ENCODE data around the gene C1orf35.

Gene C1orf35

DNA sequence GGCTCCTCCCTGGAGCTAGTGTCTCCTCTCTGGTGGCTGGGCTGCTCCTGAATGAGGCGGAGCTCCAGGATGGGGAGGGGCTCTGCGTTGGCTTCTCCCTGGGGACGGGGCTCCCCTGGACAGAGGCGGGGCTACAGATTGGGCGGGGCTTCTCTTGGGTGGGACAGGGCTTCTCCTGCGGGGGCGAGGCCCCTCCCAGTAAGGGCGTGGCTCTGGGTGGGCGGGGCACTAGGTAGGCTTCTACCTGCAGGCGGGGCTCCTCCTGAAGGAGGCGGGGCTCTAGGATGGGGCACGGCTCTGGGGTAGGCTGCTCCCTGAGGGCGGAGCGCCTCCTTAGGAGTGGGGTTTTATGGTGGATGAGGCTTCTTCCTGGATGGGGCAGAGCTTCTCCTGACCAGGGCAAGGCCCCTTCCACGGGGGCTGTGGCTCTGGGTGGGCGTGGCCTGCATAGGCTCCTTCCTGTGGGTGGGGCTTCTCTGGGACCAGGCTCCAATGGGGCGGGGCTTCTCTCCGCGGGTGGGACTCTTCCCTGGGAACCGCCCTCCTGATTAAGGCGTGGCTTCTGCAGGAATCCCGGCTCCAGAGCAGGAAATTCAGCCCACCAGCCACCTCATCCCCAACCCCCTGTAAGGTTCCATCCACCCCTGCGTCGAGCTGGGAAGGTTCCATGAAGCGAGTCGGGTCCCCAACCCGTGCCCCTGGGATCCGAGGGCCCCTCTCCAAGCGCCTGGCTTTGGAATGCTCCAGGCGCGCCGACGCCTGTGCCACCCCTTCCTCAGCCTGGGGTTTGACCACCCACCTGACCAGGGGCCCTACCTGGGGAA is 43.3 kb downstream of the C1orf35 start:
- H3K27ac Mint-ChIP-seq = no peak overlapping the region
- intact Hi-C loops (cut with micrococcal nuclease) = no loop called here
- H3K4me1 Mint-ChIP-seq (ENCODE audit: low read depth) = peaks cover 11% of the 10 kb centered on the region
- H3K9me3 Mint-ChIP-seq = no peaks in the 10 kb centered on the region
- H3K36me3 Mint-ChIP-seq (ENCODE audit: low read depth) = no peaks in the 10 kb centered on the region
- H3K4me3 Mint-ChIP-seq = peak overlapping the region; percentile 69
- peaks cover 73% of the 10 kb centered on the region for H3K27me3 Mint-ChIP-seq

DNA sequence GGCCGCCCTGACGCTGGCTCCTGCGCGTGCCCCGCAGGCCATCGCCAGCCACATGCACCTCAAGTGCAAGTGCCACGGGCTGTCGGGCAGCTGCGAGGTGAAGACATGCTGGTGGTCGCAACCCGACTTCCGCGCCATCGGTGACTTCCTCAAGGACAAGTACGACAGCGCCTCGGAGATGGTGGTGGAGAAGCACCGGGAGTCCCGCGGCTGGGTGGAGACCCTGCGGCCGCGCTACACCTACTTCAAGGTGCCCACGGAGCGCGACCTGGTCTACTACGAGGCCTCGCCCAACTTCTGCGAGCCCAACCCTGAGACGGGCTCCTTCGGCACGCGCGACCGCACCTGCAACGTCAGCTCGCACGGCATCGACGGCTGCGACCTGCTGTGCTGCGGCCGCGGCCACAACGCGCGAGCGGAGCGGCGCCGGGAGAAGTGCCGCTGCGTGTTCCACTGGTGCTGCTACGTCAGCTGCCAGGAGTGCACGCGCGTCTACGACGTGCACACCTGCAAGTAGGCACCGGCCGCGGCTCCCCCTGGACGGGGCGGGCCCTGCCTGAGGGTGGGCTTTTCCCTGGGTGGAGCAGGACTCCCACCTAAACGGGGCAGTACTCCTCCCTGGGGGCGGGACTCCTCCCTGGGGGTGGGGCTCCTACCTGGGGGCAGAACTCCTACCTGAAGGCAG is 44.0 kb downstream of the C1orf35 start:
- no peaks in the 10 kb centered on the region for H3K9me3 Mint-ChIP-seq
- H3K4me1 Mint-ChIP-seq (ENCODE audit: low read depth) = peaks cover 11% of the 10 kb centered on the region
- H3K36me3 Mint-ChIP-seq (ENCODE audit: low read depth) = no peaks in the 10 kb centered on the region
- intact Hi-C loops (cut with micrococcal nuclease) = no loop called here
- H3K27me3 Mint-ChIP-seq = peaks cover 75% of the 10 kb centered on the region
- H3K27ac Mint-ChIP-seq = no peak overlapping the region
- no peak overlapping the region for H3K4me3 Mint-ChIP-seq

DNA sequence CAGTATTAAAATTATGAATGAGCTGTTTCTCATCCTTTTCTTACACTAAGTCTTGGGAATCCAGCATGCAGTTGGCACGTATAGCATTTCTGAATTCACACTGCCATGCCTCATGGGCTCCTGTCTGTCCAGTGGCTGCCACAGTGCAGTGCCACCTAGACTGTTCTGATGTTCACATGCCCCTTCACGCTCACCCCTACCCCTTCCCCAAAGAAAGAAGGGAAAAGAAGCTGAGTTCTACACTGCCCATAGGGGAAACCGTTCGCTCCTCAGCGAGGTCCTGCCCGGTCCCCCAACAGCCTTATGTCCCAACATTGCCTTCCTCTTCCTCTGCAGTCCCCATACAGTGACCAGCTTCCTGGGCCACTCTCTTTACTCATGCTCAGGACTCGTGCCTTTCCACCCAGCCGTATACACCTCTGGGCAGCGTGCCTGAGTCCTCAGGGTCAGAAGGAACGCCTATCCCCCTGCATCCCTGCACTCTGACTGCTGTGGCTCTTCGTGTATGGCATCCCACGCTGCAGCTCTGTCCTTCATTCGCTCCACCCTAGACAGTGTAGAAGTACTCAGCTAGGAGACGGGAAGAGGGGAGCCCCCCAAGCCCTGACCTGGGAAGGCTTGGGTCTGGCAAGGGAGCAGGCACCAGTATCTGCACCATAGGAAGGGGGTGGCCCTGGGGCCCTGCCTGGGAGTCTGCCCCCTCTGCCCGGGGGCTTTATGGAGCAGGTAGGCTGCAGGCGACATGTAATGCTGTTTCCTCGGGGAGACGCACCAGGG is 44.8 kb downstream of the C1orf35 start:
- Mint-ChIP-seq H3K4me3 (no peak overlapping the region), H3K4me1 (ENCODE audit: low read depth) (peaks cover 11% of the 10 kb centered on the region), H3K27ac (no peak overlapping the region), H3K36me3 (ENCODE audit: low read depth) (no peaks in the 10 kb centered on the region), H3K27me3 (peaks cover 81% of the 10 kb centered on the region), H3K9me3 (no peaks in the 10 kb centered on the region)
- intact Hi-C loops (cut with micrococcal nuclease) = no loop called here
